MCF 10A (cell line): Measurements from ENCODE around the gene SLC49A3. TPM values are rescaled to one million over a fixed set of nuclear protein-coding genes. Genes with fewer than 3 reads are reported as not detected.

Experiments
- BruUV-seq: library from RNA; stranded (reverse); fragments of 400-500 nt; replicated peaks from 2 replicates; lab custom pipeline; 2021; lab: Mats Ljungman, UMichigan
- CTCF ChIA-PET: fragments of 300-600 bp; sonication (Branson Sonifier 250); formaldehyde crosslinking; extraction: SDS; loops from one replicate; lab custom pipeline; 2021; ENCODE audit warnings: antibody characterized with exemption, inconsistent platforms; lab: Yijun Ruan, JAX
- POLR2A ChIA-PET: fragments of 300-600, 350-650 bp; sonication (Branson Sonifier 250); formaldehyde crosslinking; extraction: SDS; loops from one replicate; lab custom pipeline; 2020; ENCODE audit warnings: antibody characterized with exemption, inconsistent platforms; lab: Yijun Ruan, JAX
- DNase-seq: peaks from one replicate; pipeline ENCODE4 v3.0.0-alpha.2; 2018; ENCODE audit not compliant: unreplicated experiment
- H3K27ac Mint-ChIP-seq: one replicate; pipeline ENCODE4 v1.8.0; 2022; ENCODE audit warnings: mild to moderate bottlenecking, low read depth, mixed read lengths; ENCODE audit not compliant: unreplicated experiment
- H3K27me3 Mint-ChIP-seq: one replicate; pipeline ENCODE4 v1.8.0; 2022; ENCODE audit warnings: mixed read lengths; ENCODE audit not compliant: insufficient read depth, unreplicated experiment
- H3K36me3 Mint-ChIP-seq: one replicate; pipeline ENCODE4 v1.8.0; 2022; ENCODE audit warnings: mild to moderate bottlenecking, moderate library complexity, mixed read lengths; ENCODE audit not compliant: insufficient read depth, unreplicated experiment
- H3K4me1 Mint-ChIP-seq: one replicate; pipeline ENCODE4 v1.8.0; 2022; ENCODE audit warnings: mixed read lengths; ENCODE audit not compliant: insufficient read depth, unreplicated experiment
- H3K4me3 Mint-ChIP-seq: one replicate; pipeline ENCODE4 v1.8.0; 2022; ENCODE audit warnings: mild to moderate bottlenecking, moderate library complexity, mixed read lengths; ENCODE audit not compliant: unreplicated experiment
- H3K9me3 Mint-ChIP-seq: one replicate; pipeline ENCODE4 v1.8.0; 2022; ENCODE audit warnings: mixed read lengths; ENCODE audit not compliant: unreplicated experiment
- CTCF ChIP-seq: fragments of 200-600 bp; IDR thresholded peaks from one replicate; pipeline ENCODE4 v1.8.0; 2022; ENCODE audit warnings: antibody characterized with exemption, mild to moderate bottlenecking; ENCODE audit not compliant: unreplicated experiment
- intact Hi-C: fragments of 100-400 bp; cut with micrococcal nuclease; formaldehyde crosslinking; loops from 2 replicates; pipeline ENCODE4 v1.14.1; 2022
- total RNA-seq: library from RNA; stranded (reverse); gene quantifications from 2 replicates; pipeline ENCODE4 v1.2.3, GENCODE V29; 2022

Gene SLC49A3
- total RNA-seq, 1 experiment from 2014 or later: not detected

- POLR2A ChIA-PET: no interaction called here
- peaks cover 41% of the 10 kb centered on the region for H3K36me3 Mint-ChIP-seq
- DNase-seq: no peak
- no TSS peak for BruUV-seq
- H3K27me3 Mint-ChIP-seq: no peaks in the 10 kb centered on the region
- TF ChIP-seq CTCF: no peak
- CTCF ChIA-PET: no interaction called here
- intact Hi-C loops: no loop called here
- peaks cover 12% of the 10 kb centered on the region for H3K4me1 Mint-ChIP-seq
- no peaks in the 10 kb centered on the region for H3K9me3 Mint-ChIP-seq
- H3K4me3 Mint-ChIP-seq: no peak overlapping the region
- no peak overlapping the region for H3K27ac Mint-ChIP-seq
Observed at GRCh38 chr4:726838-727237, 37.9 kb upstream of the SLC49A3 start.

- no peak for TF ChIP-seq CTCF
- Mint-ChIP-seq H3K36me3 (peaks cover 40% of the 10 kb centered on the region), H3K27ac (no peak overlapping the region), H3K27me3 (no peaks in the 10 kb centered on the region), H3K4me3 (no peak overlapping the region), H3K9me3 (no peaks in the 10 kb centered on the region), H3K4me1 (peaks cover 18% of the 10 kb centered on the region)
- ChIA-PET POLR2A (no interaction called here), CTCF (no interaction called here)
- intact Hi-C loops: no loop called here
- no peak for DNase-seq
- no TSS peak for BruUV-seq
Observed at GRCh38 chr4:726235-726787, 37.4 kb upstream of the SLC49A3 start.

GRCh38 chr4:725391-726234, 36.7 kb upstream of the SLC49A3 start:
- H3K4me3 Mint-ChIP-seq: no peak overlapping the region
- H3K9me3 Mint-ChIP-seq: no peaks in the 10 kb centered on the region
- no peak for TF ChIP-seq CTCF
- no peaks in the 10 kb centered on the region for H3K27me3 Mint-ChIP-seq
- intact Hi-C loops: no loop called here
- ChIA-PET CTCF (no interaction called here), POLR2A (no interaction called here)
- no peak for DNase-seq
- peaks cover 23% of the 10 kb centered on the region for H3K4me1 Mint-ChIP-seq
- peaks cover 33% of the 10 kb centered on the region for H3K36me3 Mint-ChIP-seq
- H3K27ac Mint-ChIP-seq: no peak overlapping the region
- BruUV-seq: no TSS peak

GRCh38 chr4:723751-724530, 35.0 kb upstream of the SLC49A3 start:
- Mint-ChIP-seq H3K9me3 (no peaks in the 10 kb centered on the region), H3K27ac (no peak overlapping the region), H3K4me3 (no peak overlapping the region), H3K36me3 (peaks cover 23% of the 10 kb centered on the region), H3K27me3 (no peaks in the 10 kb centered on the region), H3K4me1 (peaks cover 30% of the 10 kb centered on the region)
- DNase-seq: no peak
- TF ChIP-seq CTCF: no peak
- no TSS peak for BruUV-seq
- POLR2A ChIA-PET: no interaction called here
- CTCF ChIA-PET: interaction anchor here (0.5 kb wide), 1 partner anchor 31 kb away, joined by 3 read pairs; no protein-coding TSS in a partner anchor
- intact Hi-C loops: no loop called here
